ENCODE data around the gene PRELP. TPM values are rescaled to one million over a fixed set of nuclear protein-coding genes. Genes with fewer than 3 reads are reported as not detected.
"Not testable (repeated sequence)": the region's sequence is repeated elsewhere in the genome, so short reads cannot be mapped to it uniquely, and the experiment has no call there.

The PRELP gene
- total RNA-seq, 1 experiment from 2014 or later: not detected

- in situ Hi-C loops (cut with HindIII; ENCODE audit: low pct_unique_long_range_greater_than_20kb, low sequenced_read_pairs): no loop called here
These were observed 31.4 kb upstream of the PRELP start for GRCh38 chr1:203444171-203444576.

GRCh38 chr1:203447151-203447550 is 28.5 kb upstream of the PRELP start:
- POLR2A ChIA-PET: no interaction called here

More at GRCh38 chr1:203444171-203444576, 31.4 kb upstream of the PRELP start:
- intact Hi-C loops (cut with micrococcal nuclease; ENCODE audit: unreplicated experiment): loop anchor here (5.0 kb wide), 1 partner anchor 102 kb away; no protein-coding TSS in a partner anchor
- no peak for ATAC-seq
- ChIA-PET POLR2A (no interaction called here), CTCF (no interaction called here)
- TF ChIP-seq TCF7L2 (IDR thresholded peaks at IDR 0.05; ENCODE audit: low read depth, low read length) (no peak), SIN3A (IDR thresholded peaks at IDR 0.05; ENCODE audit: borderline replicate concordance, insufficient read depth, low read depth, low read length) (no peak), POLR2AphosphoS5 (IDR thresholded peaks at IDR 0.05; ENCODE audit: low read depth, low read length) (no peak)
- TF ChIP-seq, protein P1, sequence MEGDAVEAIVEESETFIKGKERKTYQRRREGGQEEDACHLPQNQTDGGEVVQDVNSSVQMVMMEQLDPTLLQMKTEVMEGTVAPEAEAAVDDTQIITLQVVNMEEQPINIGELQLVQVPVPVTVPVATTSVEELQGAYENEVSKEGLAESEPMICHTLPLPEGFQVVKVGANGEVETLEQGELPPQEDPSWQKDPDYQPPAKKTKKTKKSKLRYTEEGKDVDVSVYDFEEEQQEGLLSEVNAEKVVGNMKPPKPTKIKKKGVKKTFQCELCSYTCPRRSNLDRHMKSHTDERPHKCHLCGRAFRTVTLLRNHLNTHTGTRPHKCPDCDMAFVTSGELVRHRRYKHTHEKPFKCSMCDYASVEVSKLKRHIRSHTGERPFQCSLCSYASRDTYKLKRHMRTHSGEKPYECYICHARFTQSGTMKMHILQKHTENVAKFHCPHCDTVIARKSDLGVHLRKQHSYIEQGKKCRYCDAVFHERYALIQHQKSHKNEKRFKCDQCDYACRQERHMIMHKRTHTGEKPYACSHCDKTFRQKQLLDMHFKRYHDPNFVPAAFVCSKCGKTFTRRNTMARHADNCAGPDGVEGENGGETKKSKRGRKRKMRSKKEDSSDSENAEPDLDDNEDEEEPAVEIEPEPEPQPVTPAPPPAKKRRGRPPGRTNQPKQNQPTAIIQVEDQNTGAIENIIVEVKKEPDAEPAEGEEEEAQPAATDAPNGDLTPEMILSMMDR (IDR thresholded peaks at IDR 0.05): no peak
- TF ChIP-seq, protein P2, sequence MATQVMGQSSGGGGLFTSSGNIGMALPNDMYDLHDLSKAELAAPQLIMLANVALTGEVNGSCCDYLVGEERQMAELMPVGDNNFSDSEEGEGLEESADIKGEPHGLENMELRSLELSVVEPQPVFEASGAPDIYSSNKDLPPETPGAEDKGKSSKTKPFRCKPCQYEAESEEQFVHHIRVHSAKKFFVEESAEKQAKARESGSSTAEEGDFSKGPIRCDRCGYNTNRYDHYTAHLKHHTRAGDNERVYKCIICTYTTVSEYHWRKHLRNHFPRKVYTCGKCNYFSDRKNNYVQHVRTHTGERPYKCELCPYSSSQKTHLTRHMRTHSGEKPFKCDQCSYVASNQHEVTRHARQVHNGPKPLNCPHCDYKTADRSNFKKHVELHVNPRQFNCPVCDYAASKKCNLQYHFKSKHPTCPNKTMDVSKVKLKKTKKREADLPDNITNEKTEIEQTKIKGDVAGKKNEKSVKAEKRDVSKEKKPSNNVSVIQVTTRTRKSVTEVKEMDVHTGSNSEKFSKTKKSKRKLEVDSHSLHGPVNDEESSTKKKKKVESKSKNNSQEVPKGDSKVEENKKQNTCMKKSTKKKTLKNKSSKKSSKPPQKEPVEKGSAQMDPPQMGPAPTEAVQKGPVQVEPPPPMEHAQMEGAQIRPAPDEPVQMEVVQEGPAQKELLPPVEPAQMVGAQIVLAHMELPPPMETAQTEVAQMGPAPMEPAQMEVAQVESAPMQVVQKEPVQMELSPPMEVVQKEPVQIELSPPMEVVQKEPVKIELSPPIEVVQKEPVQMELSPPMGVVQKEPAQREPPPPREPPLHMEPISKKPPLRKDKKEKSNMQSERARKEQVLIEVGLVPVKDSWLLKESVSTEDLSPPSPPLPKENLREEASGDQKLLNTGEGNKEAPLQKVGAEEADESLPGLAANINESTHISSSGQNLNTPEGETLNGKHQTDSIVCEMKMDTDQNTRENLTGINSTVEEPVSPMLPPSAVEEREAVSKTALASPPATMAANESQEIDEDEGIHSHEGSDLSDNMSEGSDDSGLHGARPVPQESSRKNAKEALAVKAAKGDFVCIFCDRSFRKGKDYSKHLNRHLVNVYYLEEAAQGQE (IDR thresholded peaks at IDR 0.05; ENCODE audit: insufficient read depth in 1 of 2, low read depth in 2 of 2, low read length in 1 of 2): no peak
- no peak for DNase-seq (ENCODE audit: low read depth, low spot score)
- Histone ChIP-seq H3K27ac (ENCODE audit: low read length) (no peak overlapping the region), H3K4me3 (ENCODE audit: low read depth in 2 of 2, low read length in 2 of 2) (no peak overlapping the region), H3K27me3 (ENCODE audit: control insufficient read depth, insufficient read depth, low read length) (peaks cover 34% of the 10 kb centered on the region), H3K4me1 (ENCODE audit: control insufficient read depth, insufficient read depth, low read length) (no peaks in the 10 kb centered on the region), H3K9me3 (ENCODE audit: control insufficient read depth, insufficient read depth, low read depth, low read length) (no peaks in the 10 kb centered on the region), H3K36me3 (ENCODE audit: control insufficient read depth, insufficient read depth, low read length) (no peaks in the 10 kb centered on the region)
- no TSS peak for BruUV-seq (replicated peaks)

DNA sequence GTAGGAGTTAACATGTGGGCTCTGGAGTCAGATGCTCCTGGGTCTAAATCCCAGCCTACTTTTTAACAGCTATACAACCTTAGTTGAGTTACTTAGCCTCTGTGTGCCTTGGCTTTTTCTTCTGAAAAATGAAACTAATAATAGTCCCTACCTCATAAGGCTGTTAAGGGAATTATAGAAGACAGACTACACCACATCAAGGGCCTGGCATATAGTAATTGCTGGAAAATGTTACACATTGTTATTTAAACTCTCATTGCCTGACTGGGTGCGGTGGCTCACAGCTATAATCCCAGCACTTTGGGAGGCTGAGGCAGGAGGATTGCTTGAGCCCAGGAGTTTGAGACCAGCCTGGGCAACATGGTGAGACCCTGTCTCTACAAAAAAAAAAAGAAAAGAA is 28.0 kb upstream of the PRELP start:
- intact Hi-C loops (cut with micrococcal nuclease; ENCODE audit: unreplicated experiment); H3K4me1 ChIP-seq (ENCODE audit: control insufficient read depth, insufficient read depth, low read length); BruUV-seq (replicated peaks); H3K36me3 ChIP-seq (ENCODE audit: control insufficient read depth, insufficient read depth, low read length); H3K4me3 ChIP-seq (ENCODE audit: low read depth in 2 of 2, low read length in 2 of 2); in situ Hi-C loops (cut with HindIII; ENCODE audit: low pct_unique_long_range_greater_than_20kb, low sequenced_read_pairs); H3K9me3 ChIP-seq (ENCODE audit: control insufficient read depth, insufficient read depth, low read depth, low read length); ATAC-seq; H3K27ac ChIP-seq (ENCODE audit: low read length); POLR2A ChIA-PET; CTCF ChIA-PET; DNase-seq (ENCODE audit: low read depth, low spot score): not testable (repeated sequence)
- peaks cover 43% of the 10 kb centered on the region for H3K27me3 ChIP-seq (ENCODE audit: control insufficient read depth, insufficient read depth, low read length)

More at GRCh38 chr1:203447151-203447550, 28.5 kb upstream of the PRELP start:
- no TSS peak for BruUV-seq (replicated peaks)
- no peak overlapping the region for H3K4me3 ChIP-seq (ENCODE audit: low read depth in 2 of 2, low read length in 2 of 2)
- CTCF ChIA-PET: no interaction called here
- H3K36me3 ChIP-seq (ENCODE audit: control insufficient read depth, insufficient read depth, low read length): no peaks in the 10 kb centered on the region
- in situ Hi-C loops (cut with HindIII; ENCODE audit: low pct_unique_long_range_greater_than_20kb, low sequenced_read_pairs): no loop called here
- no peak overlapping the region for H3K27ac ChIP-seq (ENCODE audit: low read length)
- H3K27me3 ChIP-seq (ENCODE audit: control insufficient read depth, insufficient read depth, low read length): peaks cover 42% of the 10 kb centered on the region
- no peaks in the 10 kb centered on the region for H3K9me3 ChIP-seq (ENCODE audit: control insufficient read depth, insufficient read depth, low read depth, low read length)
- H3K4me1 ChIP-seq (ENCODE audit: control insufficient read depth, insufficient read depth, low read length): no peaks in the 10 kb centered on the region
- TF ChIP-seq POLR2AphosphoS5 (IDR thresholded peaks at IDR 0.05; ENCODE audit: low read depth, low read length) (no peak), TCF7L2 (IDR thresholded peaks at IDR 0.05; ENCODE audit: low read depth, low read length) (no peak), SIN3A (IDR thresholded peaks at IDR 0.05; ENCODE audit: borderline replicate concordance, insufficient read depth, low read depth, low read length) (no peak)
- TF ChIP-seq, protein P2 (IDR thresholded peaks at IDR 0.05; ENCODE audit: insufficient read depth in 1 of 2, low read depth in 2 of 2, low read length in 1 of 2): no peak
- TF ChIP-seq, protein P1 (IDR thresholded peaks at IDR 0.05): no peak
- ATAC-seq: no peak
- intact Hi-C loops (cut with micrococcal nuclease; ENCODE audit: unreplicated experiment): no loop called here
- DNase-seq (ENCODE audit: low read depth, low spot score): no peak
